ENCODE data around the gene SPATA2L.
A peak's percentile ranks its signal among the peaks of the same experiment; 100 is the strongest.

Gene SPATA2L

DNA sequence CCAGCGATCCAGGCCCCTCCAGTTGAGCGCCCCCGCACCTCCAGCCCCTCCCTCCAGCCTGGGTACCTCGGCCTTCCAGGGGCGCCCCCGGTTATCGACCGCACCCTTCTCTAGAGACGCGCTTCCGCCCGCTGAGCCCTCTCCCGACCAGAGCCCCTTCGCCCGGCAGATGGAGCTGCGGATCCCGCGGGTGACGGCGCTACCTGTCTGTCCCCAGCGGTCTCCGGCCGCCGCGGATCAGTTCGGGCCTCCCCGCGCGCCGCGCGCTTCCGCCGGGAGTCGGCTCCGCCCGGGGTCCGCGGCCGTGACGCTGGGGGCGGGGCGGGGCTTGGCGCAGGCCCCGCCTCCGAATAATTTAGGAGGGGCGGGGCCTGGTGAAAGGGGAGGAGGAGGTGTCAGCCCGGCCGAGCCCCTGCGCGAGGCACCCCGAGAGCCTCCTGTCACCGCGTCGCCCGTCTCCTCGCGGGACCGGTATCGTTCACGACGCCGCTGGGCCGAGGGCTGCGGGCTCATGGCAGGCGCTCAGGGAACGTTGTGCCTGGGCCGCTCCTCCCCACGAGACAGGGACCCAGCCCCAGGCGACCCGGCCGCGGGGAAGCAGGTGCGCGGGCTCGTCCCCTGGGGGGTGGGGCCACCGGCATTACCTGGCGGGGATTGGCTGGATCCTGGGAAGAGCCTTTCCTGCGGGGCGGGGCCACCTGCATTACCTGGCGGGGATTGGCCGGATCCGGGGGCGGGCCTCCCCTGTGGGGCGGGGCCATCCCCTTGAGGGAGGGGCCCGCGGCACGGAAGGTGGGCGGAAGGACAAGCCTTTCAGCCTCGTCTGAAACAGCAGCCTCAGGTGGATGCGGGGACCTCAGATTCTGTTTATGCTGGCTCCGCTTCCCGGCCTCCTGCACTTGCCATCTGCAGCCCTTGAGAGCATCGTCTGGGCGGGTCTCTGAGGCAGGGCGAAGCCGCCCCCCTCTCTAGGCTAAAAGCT lies at the start of gene SPATA2L:
Gene SPATA2L (minus strand): TSS at position 281 of the 982 bp plus-strand sequence. CDS start 473 bp downstream, outside the sequence.
- peak; percentile 43 for TF ChIP-seq CTCF (IDR thresholded peaks at IDR 0.05; ENCODE audit: extremely low read depth, missing control alignments)
- peak; percentile 99 for DNase-seq (ENCODE audit: low spot score)

DNA sequence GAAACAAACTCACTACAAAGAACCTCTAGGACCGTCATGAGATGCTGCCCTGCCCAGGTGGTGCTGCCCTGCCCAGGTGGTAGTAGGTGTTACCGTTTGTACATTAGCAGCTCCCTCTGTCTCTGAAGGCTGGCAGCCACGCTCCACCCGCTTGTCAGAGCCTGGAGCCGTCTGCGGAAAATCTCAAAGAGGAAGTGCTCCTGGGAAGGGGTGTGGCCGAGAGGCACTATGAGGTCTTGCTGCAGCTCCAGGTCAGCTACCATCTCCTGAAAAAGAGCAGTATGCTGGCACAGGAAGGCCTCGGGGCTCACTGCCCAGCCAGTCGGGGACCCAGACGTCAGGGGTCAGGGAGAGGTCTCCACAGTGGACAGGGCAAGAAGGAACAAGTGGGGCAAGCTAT lies 48.1 kb upstream of the SPATA2L start:
- no peak for DNase-seq (ENCODE audit: low spot score)
- TF ChIP-seq CTCF (IDR thresholded peaks at IDR 0.05; ENCODE audit: extremely low read depth, missing control alignments) = no peak

- no peak for DNase-seq (ENCODE audit: low spot score)
- no peak for TF ChIP-seq CTCF (IDR thresholded peaks at IDR 0.05; ENCODE audit: extremely low read depth, missing control alignments)
These were observed 47.4 kb upstream of the SPATA2L start for GRCh38 chr16:89748921-89749320.

- no peak for TF ChIP-seq CTCF (IDR thresholded peaks at IDR 0.05; ENCODE audit: extremely low read depth, missing control alignments)
- no peak for DNase-seq (ENCODE audit: low spot score)
These were observed 46.6 kb upstream of the SPATA2L start for GRCh38 chr16:89748076-89748475.

DNA sequence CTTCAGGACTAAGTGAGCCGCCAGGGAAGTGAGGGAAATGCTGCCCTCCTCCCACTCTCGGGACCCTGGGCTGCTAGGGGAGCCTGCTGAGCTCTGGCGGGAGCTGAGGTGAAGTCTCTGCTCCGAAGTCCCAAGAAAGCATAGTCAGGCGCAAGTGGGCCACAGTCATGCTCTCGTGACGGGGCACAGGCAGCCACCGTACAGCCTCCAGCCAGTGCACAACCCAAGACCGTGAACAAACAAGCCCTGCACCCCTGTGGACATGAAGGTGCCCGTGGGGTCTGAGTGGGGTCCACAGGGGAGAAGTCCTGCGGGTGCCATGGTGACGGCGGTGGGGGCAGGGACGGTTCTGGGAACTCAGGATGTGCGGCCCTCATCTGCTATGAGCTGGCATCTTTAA lies 44.5 kb upstream of the SPATA2L start:
- no peak for TF ChIP-seq CTCF (IDR thresholded peaks at IDR 0.05; ENCODE audit: extremely low read depth, missing control alignments)
- DNase-seq (ENCODE audit: low spot score) = no peak

DNA sequence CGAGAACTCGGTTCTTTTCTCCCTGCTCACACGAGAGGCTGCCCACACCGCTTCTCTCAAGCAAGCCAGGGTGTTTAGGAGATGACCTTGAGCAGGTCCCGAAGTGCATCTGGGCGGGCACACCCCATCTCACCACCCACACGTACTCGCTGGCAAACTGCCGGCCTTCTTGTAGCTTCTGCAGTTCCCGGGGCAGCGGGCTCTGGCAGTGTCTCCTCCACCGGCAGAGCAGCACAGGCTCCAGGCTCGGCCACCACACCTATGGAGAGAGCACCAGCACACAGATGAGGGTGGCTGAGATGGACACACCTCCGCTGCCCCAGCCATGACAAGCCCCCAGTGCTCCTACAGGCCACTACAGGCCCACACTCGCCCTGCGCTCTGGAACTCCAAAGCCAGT lies 43.3 kb upstream of the SPATA2L start:
- no peak for DNase-seq (ENCODE audit: low spot score)
- no peak for TF ChIP-seq CTCF (IDR thresholded peaks at IDR 0.05; ENCODE audit: extremely low read depth, missing control alignments)

GRCh38 chr16:89742948-89743347 lies 41.4 kb upstream of the SPATA2L start:
- TF ChIP-seq CTCF (IDR thresholded peaks at IDR 0.05; ENCODE audit: extremely low read depth, missing control alignments) = no peak
- DNase-seq (ENCODE audit: low spot score) = no peak
